Neural cell (in vitro differentiated cells): Measurements from ENCODE around the gene PRR15L. TPM values are rescaled to one million over a fixed set of nuclear protein-coding genes. Genes with fewer than 3 reads are reported as not detected.

Experiments
- H2AFZ ChIP-seq: fragments of 200-600, 300-800 bp; sonication (generic), shearing (Covaris generic); 2 replicates; pipeline ENCODE4 v1.6.0; 2014; ENCODE audit warnings: low read depth, mild to moderate bottlenecking, antibody characterized with exemption, low read length, moderate library complexity
- H3F3A ChIP-seq: fragments of 200-600 bp; shearing (Covaris generic); 2 replicates; pipeline ENCODE4 v1.6.1; 2016; ENCODE audit warnings: mild to moderate bottlenecking, moderate library complexity, mixed read lengths, antibody characterized with exemption, low read length; ENCODE audit not compliant: insufficient read depth, poor library complexity, severe bottlenecking
- H3K27ac ChIP-seq: fragments of 200-600, 300-800 bp; sonication (generic), shearing (Covaris generic); 2 replicates; pipeline ENCODE4 v1.5.1; 2014; ENCODE audit warnings: mild to moderate bottlenecking, low read length, moderate library complexity
- H3K27me3 ChIP-seq: fragments of 300-800, 200-600 bp; sonication (generic), shearing (Covaris generic); 2 replicates; pipeline ENCODE4 v1.6.0; 2014; ENCODE audit warnings: mild to moderate bottlenecking, low read depth, low read length, moderate library complexity; ENCODE audit not compliant: insufficient read depth
- H3K36me3 ChIP-seq: fragments of 300-800, 200-600 bp; sonication (generic), shearing (Covaris generic); 2 replicates; pipeline ENCODE4 v1.5.1; 2014; ENCODE audit warnings: mild to moderate bottlenecking, antibody characterized with exemption, low read length, moderate library complexity; ENCODE audit not compliant: insufficient read depth
- H3K4me2 ChIP-seq: fragments of 300-800, 200-600 bp; sonication (generic), shearing (Covaris generic); 2 replicates; pipeline ENCODE4 v1.6.0; 2014; ENCODE audit warnings: mild to moderate bottlenecking, low read length
- H3K4me3 ChIP-seq: fragments of 300-800, 200-600 bp; sonication (generic), shearing (Covaris generic); 2 replicates; pipeline ENCODE4 v1.5.1; 2014; ENCODE audit warnings: mild to moderate bottlenecking, low read length, moderate library complexity
- H3K79me2 ChIP-seq: fragments of 200-600 bp; shearing (Covaris generic); replicated peaks from 2 replicates; pipeline ENCODE4 v1.6.0; 2014; ENCODE audit warnings: mild to moderate bottlenecking, low read length, moderate library complexity; ENCODE audit not compliant: insufficient read depth
- H3K9ac ChIP-seq: fragments of 300-800, 200-600 bp; sonication (generic), shearing (Covaris generic); 2 replicates; pipeline ENCODE4 v1.6.1; 2016; ENCODE audit warnings: mild to moderate bottlenecking, low read length, mixed read lengths
- H3K9me2 ChIP-seq: fragments of 200-600 bp; shearing (Covaris generic); 2 replicates; pipeline ENCODE4 v1.6.1; 2016; ENCODE audit warnings: mild to moderate bottlenecking, low read length, mixed read lengths; ENCODE audit not compliant: insufficient read depth
- H3K9me3 ChIP-seq: fragments of 200-600, 300-800 bp; sonication (generic), shearing (Covaris generic); 2 replicates; pipeline ENCODE4 v1.6.1; 2016; ENCODE audit warnings: mild to moderate bottlenecking, mixed run types, low read length, moderate library complexity, mixed read lengths
- H4K20me1 ChIP-seq: fragments of 200-600 bp; shearing (Covaris generic); 2 replicates; pipeline ENCODE4 v1.6.1; 2016; ENCODE audit warnings: mild to moderate bottlenecking, mixed run types; ENCODE audit not compliant: insufficient read depth
- EP300 ChIP-seq: fragments of 450-650 bp; conservative IDR thresholded peaks from 2 replicates; pipeline ENCODE4 v1.6.1; 2014; ENCODE audit warnings: antibody characterized with exemption, mild to moderate bottlenecking, moderate library complexity; ENCODE audit not compliant: poor library complexity, severe bottlenecking
- EZH2 ChIP-seq: fragments of 200-600, 300-800 bp; shearing (Covaris generic), sonication (generic); IDR thresholded peaks from 2 replicates; pipeline ENCODE4 v1.6.1; 2014; ENCODE audit warnings: antibody characterized with exemption, low read length, borderline replicate concordance, mild to moderate bottlenecking; ENCODE audit not compliant: insufficient read depth, poor library complexity, severe bottlenecking
- MXI1 ChIP-seq: fragments of 450-650 bp; conservative IDR thresholded peaks from 2 replicates; pipeline ENCODE4 v1.6.1; 2014; ENCODE audit warnings: antibody characterized with exemption, mild to moderate bottlenecking; ENCODE audit not compliant: poor library complexity, severe bottlenecking
- POLR2AphosphoS5 ChIP-seq: IDR thresholded peaks from 2 replicates; pipeline ENCODE4 v1.6.1; 2012
- RAD21 ChIP-seq: fragments of 450-650 bp; conservative IDR thresholded peaks from 2 replicates; pipeline ENCODE4 v1.6.1; 2014; ENCODE audit warnings: antibody characterized with exemption, mild to moderate bottlenecking, moderate library complexity
- SMC3 ChIP-seq: fragments of 450-650 bp; conservative IDR thresholded peaks from 2 replicates; pipeline ENCODE4 v1.6.1; 2014; ENCODE audit warnings: antibody characterized with exemption, mild to moderate bottlenecking, moderate library complexity; ENCODE audit not compliant: poor library complexity
- TAF1 ChIP-seq: IDR thresholded peaks from 2 replicates; pipeline ENCODE4 v1.6.1; 2012; ENCODE audit warnings: low read depth
- polyA plus RNA-seq: library from polyadenylated mRNA; depleted of rRNA; stranded (reverse); fragments of >200 nt; gene quantifications from 2 replicates; pipeline ENCODE4 v1.2.3, GENCODE V29; 2014
- TF ChIP-seq, protein P1 (sequence below): IDR thresholded peaks from 2 replicates; pipeline ENCODE4 v1.6.1; 2012; ENCODE audit warnings: borderline replicate concordance
- TF ChIP-seq, protein P2 (sequence below): fragments of 450-650 bp; IDR thresholded peaks from 2 replicates; pipeline ENCODE4 v1.5.1; 2014; ENCODE audit warnings: antibody characterized with exemption, mild to moderate bottlenecking, moderate library complexity; ENCODE audit not compliant: poor library complexity, severe bottlenecking

The PRR15L gene
- polyA plus RNA-seq, 1 donor from 2014 or later = not detected

DNA sequence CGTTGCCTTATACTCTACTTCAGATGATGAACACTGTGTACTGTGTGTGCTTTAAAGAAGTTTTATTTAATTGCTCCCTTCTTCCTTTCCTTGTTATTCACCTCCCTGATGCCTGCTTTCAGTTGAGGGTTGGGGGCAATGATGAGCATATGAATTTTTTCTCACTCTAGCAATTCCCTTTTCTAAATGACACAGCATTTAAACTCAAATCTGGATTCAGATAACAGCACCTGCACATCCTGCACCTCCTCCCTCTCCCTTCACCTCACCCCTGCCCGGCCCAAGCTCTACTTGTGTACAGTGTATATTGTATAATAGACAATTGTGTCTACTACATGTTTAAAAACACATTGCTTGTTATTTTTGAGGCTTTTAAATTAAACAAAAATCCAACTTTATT is 29.3 kb downstream of the PRR15L start:
- no peak for TF ChIP-seq EZH2
- TF ChIP-seq EP300 = no peak
- TF ChIP-seq, protein P1, sequence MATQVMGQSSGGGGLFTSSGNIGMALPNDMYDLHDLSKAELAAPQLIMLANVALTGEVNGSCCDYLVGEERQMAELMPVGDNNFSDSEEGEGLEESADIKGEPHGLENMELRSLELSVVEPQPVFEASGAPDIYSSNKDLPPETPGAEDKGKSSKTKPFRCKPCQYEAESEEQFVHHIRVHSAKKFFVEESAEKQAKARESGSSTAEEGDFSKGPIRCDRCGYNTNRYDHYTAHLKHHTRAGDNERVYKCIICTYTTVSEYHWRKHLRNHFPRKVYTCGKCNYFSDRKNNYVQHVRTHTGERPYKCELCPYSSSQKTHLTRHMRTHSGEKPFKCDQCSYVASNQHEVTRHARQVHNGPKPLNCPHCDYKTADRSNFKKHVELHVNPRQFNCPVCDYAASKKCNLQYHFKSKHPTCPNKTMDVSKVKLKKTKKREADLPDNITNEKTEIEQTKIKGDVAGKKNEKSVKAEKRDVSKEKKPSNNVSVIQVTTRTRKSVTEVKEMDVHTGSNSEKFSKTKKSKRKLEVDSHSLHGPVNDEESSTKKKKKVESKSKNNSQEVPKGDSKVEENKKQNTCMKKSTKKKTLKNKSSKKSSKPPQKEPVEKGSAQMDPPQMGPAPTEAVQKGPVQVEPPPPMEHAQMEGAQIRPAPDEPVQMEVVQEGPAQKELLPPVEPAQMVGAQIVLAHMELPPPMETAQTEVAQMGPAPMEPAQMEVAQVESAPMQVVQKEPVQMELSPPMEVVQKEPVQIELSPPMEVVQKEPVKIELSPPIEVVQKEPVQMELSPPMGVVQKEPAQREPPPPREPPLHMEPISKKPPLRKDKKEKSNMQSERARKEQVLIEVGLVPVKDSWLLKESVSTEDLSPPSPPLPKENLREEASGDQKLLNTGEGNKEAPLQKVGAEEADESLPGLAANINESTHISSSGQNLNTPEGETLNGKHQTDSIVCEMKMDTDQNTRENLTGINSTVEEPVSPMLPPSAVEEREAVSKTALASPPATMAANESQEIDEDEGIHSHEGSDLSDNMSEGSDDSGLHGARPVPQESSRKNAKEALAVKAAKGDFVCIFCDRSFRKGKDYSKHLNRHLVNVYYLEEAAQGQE = no peak
- TF ChIP-seq POLR2AphosphoS5 = no peak
- TF ChIP-seq TAF1 = no peak
- TF ChIP-seq SMC3 = no peak
- no peak for TF ChIP-seq RAD21
- TF ChIP-seq, protein P2, sequence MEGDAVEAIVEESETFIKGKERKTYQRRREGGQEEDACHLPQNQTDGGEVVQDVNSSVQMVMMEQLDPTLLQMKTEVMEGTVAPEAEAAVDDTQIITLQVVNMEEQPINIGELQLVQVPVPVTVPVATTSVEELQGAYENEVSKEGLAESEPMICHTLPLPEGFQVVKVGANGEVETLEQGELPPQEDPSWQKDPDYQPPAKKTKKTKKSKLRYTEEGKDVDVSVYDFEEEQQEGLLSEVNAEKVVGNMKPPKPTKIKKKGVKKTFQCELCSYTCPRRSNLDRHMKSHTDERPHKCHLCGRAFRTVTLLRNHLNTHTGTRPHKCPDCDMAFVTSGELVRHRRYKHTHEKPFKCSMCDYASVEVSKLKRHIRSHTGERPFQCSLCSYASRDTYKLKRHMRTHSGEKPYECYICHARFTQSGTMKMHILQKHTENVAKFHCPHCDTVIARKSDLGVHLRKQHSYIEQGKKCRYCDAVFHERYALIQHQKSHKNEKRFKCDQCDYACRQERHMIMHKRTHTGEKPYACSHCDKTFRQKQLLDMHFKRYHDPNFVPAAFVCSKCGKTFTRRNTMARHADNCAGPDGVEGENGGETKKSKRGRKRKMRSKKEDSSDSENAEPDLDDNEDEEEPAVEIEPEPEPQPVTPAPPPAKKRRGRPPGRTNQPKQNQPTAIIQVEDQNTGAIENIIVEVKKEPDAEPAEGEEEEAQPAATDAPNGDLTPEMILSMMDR = no peak
- TF ChIP-seq MXI1 = no peak
- Histone ChIP-seq H3K9me2 (no peaks in the 10 kb centered on the region), H3K4me3 (no peak overlapping the region), H3K36me3 (no peaks in the 10 kb centered on the region), H2AFZ (no peak overlapping the region), H3F3A (no peaks in the 10 kb centered on the region), H3K79me2 (no peaks in the 10 kb centered on the region), H3K9ac (no peak overlapping the region), H3K27ac (no peak overlapping the region), H4K20me1 (no peaks in the 10 kb centered on the region), H3K27me3 (no peaks in the 10 kb centered on the region), H3K9me3 (no peaks in the 10 kb centered on the region), H3K4me2 (no peak overlapping the region)

DNA sequence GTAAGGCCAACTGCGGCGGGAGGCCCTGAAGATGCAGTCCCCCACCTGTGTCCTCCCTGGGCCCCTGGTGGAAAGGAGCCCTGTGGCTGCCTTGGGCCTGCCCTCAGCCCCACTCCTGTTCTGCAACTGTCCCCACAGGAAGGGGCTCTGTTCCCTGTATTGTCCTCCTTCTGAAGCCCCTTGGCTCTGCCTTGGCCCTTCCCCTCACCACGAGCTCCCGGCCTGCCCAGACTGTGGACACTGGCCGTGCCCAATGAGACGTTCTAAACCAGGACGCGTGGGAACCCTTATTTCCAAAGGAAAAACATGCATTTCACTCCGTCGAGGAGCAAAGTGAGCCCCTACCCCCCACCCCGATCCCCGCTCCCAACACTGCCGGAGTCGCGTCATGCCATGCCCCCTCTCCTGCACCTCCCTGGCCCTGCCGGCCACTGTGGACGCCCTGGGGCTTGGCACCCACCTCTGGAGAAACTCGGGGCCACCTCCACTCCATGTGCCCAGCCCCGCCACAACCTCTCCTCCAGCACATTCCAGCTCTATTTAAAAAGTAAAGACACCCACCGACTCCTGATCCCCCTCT is 29.8 kb downstream of the PRR15L start:
- Histone ChIP-seq H3K9me2 (no peaks in the 10 kb centered on the region), H3K9ac (no peak overlapping the region), H3K9me3 (no peaks in the 10 kb centered on the region), H3K27ac (no peak overlapping the region), H3K4me3 (no peak overlapping the region), H3K36me3 (no peaks in the 10 kb centered on the region), H3K4me2 (no peak overlapping the region), H3K27me3 (no peaks in the 10 kb centered on the region), H3K79me2 (no peaks in the 10 kb centered on the region), H3F3A (no peaks in the 10 kb centered on the region), H4K20me1 (no peaks in the 10 kb centered on the region), H2AFZ (no peak overlapping the region)
- no peak for TF ChIP-seq MXI1
- no peak for TF ChIP-seq POLR2AphosphoS5
- TF ChIP-seq SMC3 = no peak
- TF ChIP-seq, protein P1 = no peak
- no peak for TF ChIP-seq EP300
- TF ChIP-seq TAF1 = no peak
- TF ChIP-seq RAD21 = no peak
- TF ChIP-seq, protein P2 = no peak
- no peak for TF ChIP-seq EZH2
